ENCODE data around the gene SNORC.
"Not testable (repeated sequence)": the region's sequence is repeated elsewhere in the genome, so short reads cannot be mapped to it uniquely, and the experiment has no call there.

DNA sequence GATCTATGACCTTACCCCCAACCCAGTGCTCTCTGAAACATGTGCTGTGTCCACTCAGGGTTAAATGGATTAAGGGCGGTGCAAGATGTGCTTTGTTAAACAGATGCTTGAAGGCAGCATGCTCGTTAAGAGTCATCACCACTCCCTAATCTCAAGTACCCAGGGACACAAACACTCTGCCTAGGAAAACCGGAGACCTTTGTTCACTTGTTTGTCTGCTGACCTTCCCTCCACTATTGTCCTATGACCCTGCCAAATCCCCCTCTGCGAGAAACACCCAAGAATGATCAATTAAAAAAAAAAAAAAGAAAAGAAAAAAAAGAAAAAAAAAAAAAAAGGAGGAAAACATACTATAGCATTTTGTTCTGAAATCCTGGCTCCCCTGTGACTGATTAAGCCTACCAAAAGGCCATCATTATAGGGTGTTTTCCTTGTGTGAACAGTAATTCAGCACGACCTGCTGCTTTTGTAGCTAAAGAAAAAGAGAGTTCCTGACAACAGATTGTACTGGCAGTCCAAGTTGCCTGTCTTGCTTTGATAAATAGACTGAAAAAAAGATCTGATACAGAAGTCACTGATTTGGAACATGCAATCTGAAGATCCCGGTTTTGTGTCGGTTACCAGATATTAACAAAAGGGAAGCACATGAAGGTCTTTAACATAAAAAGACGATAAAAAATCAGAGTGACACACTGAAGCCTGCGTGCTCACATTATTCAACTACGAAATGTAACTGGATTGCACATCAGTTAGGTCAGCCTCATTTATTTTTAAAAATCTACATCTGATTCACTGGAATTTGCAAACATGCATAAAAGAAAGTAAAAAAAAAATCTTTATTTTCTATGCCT is 37.0 kb downstream of the SNORC start:
- TF ChIP-seq, protein P1, sequence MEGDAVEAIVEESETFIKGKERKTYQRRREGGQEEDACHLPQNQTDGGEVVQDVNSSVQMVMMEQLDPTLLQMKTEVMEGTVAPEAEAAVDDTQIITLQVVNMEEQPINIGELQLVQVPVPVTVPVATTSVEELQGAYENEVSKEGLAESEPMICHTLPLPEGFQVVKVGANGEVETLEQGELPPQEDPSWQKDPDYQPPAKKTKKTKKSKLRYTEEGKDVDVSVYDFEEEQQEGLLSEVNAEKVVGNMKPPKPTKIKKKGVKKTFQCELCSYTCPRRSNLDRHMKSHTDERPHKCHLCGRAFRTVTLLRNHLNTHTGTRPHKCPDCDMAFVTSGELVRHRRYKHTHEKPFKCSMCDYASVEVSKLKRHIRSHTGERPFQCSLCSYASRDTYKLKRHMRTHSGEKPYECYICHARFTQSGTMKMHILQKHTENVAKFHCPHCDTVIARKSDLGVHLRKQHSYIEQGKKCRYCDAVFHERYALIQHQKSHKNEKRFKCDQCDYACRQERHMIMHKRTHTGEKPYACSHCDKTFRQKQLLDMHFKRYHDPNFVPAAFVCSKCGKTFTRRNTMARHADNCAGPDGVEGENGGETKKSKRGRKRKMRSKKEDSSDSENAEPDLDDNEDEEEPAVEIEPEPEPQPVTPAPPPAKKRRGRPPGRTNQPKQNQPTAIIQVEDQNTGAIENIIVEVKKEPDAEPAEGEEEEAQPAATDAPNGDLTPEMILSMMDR (optimal IDR thresholded peaks at IDR 0.05 in 1 of 3, IDR thresholded peaks at IDR 0.05 in 1 of 3, conservative IDR thresholded peaks at IDR 0.05 in 1 of 3; ENCODE audit: extremely low read depth in 1 of 3, insufficient read depth in 2 of 3, low read length in 3 of 3): not testable (repeated sequence)
- not testable (repeated sequence) for TF ChIP-seq EZH2 (IDR thresholded peaks at IDR 0.05; ENCODE audit: low read length)
